Thyroid gland (tissue), 4 donors: ENCODE data around the gene MME. TPM values are rescaled to one million over a fixed set of nuclear protein-coding genes. Genes with fewer than 3 reads are reported as not detected.

ENCODE experiments used
- DNase-seq, 2 donors: peaks; one replicate each; pipeline ENCODE4 v3.0.0-alpha.2; 2019
- H3K27ac ChIP-seq, 3 donors: fragments of 200-600 bp; sonication (generic); 1 replicate in 2 of 3; 2 replicates in 1 of 3; pipeline ENCODE4 v1.5.1; 2016 to 2019; ENCODE audit warnings: mild to moderate bottlenecking in 1 of 3, moderate library complexity in 1 of 3
- H3K27me3 ChIP-seq: fragments of 200-600 bp; sonication (generic); one replicate; pipeline ENCODE4 v1.5.1; 2019
- H3K36me3 ChIP-seq, 2 donors: fragments of 200-600 bp; sonication (generic); one replicate each; pipeline ENCODE4 v1.5.1; 2016 to 2019
- H3K4me1 ChIP-seq, 2 donors: fragments of 200-600 bp; sonication (generic); one replicate each; pipeline ENCODE4 v1.5.1; 2017 to 2019
- H3K4me3 ChIP-seq, 3 donors: fragments of 200-600 bp; sonication (generic); replicated peaks in 1 of 3; 1 replicate in 2 of 3; 2 replicates in 1 of 3; pipeline ENCODE4 v1.5.1; 2016; ENCODE audit warnings: mild to moderate bottlenecking in 1 of 3
- H3K9me3 ChIP-seq: fragments of 200-600 bp; sonication (generic); one replicate; pipeline ENCODE4 v1.5.1; 2017
- CTCF ChIP-seq, 6 experiments: fragments of 200-600 bp in 3 of 6; fragments of 450-650 bp in 3 of 6; sonication (generic) in 3 of 6; IDR thresholded peaks; one replicate each; pipeline ENCODE4 v1.5.1; 2016 to 2019; ENCODE audit warnings: antibody characterized with exemption in 6 of 6, mild to moderate bottlenecking in 2 of 6, inconsistent platforms in 1 of 6, moderate library complexity in 1 of 6
- POLR2A ChIP-seq, 2 donors: fragments of 450-650 bp; IDR thresholded peaks; one replicate each; pipeline ENCODE4 v1.6.1; 2017; ENCODE audit warnings: antibody characterized with exemption in 2 of 2, mild to moderate bottlenecking in 2 of 2, moderate library complexity in 1 of 2
- WGBS, 2 donors: methylation state at CpG; one replicate each; pipeline ENCODE4 v1.1.5; 2017; 5-methylcytosine and 5-hydroxymethylcytosine counted together
- intact Hi-C: fragments of 100-400 bp; cut with DNase I; formaldehyde crosslinking; loops from one replicate; pipeline ENCODE4 v1.15.1; 2023
- total RNA-seq, 4 donors: library from RNA; depleted of rRNA; stranded (reverse); fragments of >200 nt; gene quantifications; one replicate each; pipeline ENCODE4 v1.2.3, GENCODE V29; 2016

Gene MME
- total RNA-seq, 4 donors from 2014 or later, result 3.2 to 9.1 (median 5.9) TPM

GRCh38 chr3:155159301-155159700 is 79.2 kb downstream of the MME start:
- DNase-seq, result no peak
- Histone ChIP-seq H3K27ac (no peak overlapping the region), H3K9me3 (no peaks in the 10 kb centered on the region), H3K27me3 (no peaks in the 10 kb centered on the region), H3K36me3 (no peaks in the 10 kb centered on the region), H3K4me1 (no peaks in the 10 kb centered on the region), H3K4me3 (no peak overlapping the region)
- TF ChIP-seq CTCF (IDR thresholded peaks at IDR 0.05) (no peak), POLR2A (IDR thresholded peaks at IDR 0.05) (no peak)
- 95 to 100% methylated on average over 2 of the region's 2 CpGs for WGBS, 2 donors
- intact Hi-C loops, result no loop called here

GRCh38 chr3:155161640-155162292 is 81.6 kb downstream of the MME start:
- WGBS, 2 donors, result 88 to 90% methylated on average over 4 of the region's 4 CpGs
- no peak for DNase-seq
- intact Hi-C loops, result no loop called here
- H3K27me3 ChIP-seq, result no peaks in the 10 kb centered on the region
- H3K36me3 ChIP-seq, result no peaks in the 10 kb centered on the region
- H3K27ac ChIP-seq, result no peak overlapping the region
- TF ChIP-seq POLR2A (IDR thresholded peaks at IDR 0.05) (no peak), CTCF (IDR thresholded peaks at IDR 0.05) (no peak)
- no peaks in the 10 kb centered on the region for H3K4me1 ChIP-seq
- no peaks in the 10 kb centered on the region for H3K9me3 ChIP-seq
- no peak overlapping the region for H3K4me3 ChIP-seq

GRCh38 chr3:155164306-155164705 is 84.2 kb downstream of the MME start:
- DNase-seq, result no peak
- H3K4me3 ChIP-seq, result no peak overlapping the region
- H3K9me3 ChIP-seq, result no peaks in the 10 kb centered on the region
- H3K36me3 ChIP-seq, result no peaks in the 10 kb centered on the region
- H3K27me3 ChIP-seq, result no peaks in the 10 kb centered on the region
- TF ChIP-seq POLR2A (IDR thresholded peaks at IDR 0.05) (no peak), CTCF (IDR thresholded peaks at IDR 0.05) (no peak)
- intact Hi-C loops, result no loop called here
- H3K27ac ChIP-seq, result no peak overlapping the region
- no peaks in the 10 kb centered on the region for H3K4me1 ChIP-seq

- no peaks in the 10 kb centered on the region for H3K9me3 ChIP-seq
- no peaks in the 10 kb centered on the region for H3K36me3 ChIP-seq
- H3K27me3 ChIP-seq, result no peaks in the 10 kb centered on the region
- TF ChIP-seq CTCF (IDR thresholded peaks at IDR 0.05) (no peak), POLR2A (IDR thresholded peaks at IDR 0.05) (no peak)
- no peak overlapping the region for H3K4me3 ChIP-seq
- H3K27ac ChIP-seq, result no peak overlapping the region
- intact Hi-C loops, result no loop called here
- WGBS, 2 donors, result 91 to 93% methylated on average over 2 of the region's 2 CpGs
- no peaks in the 10 kb centered on the region for H3K4me1 ChIP-seq
- DNase-seq, result no peak
Measured at GRCh38 chr3:155166441-155166840, 86.3 kb downstream of the MME start.

- TF ChIP-seq CTCF (IDR thresholded peaks at IDR 0.05) (no peak), POLR2A (IDR thresholded peaks at IDR 0.05) (no peak)
- 90 to 92% methylated on average over 2 of the region's 2 CpGs for WGBS, 2 donors
Measured at GRCh38 chr3:155169197-155169596, 89.1 kb downstream of the MME start.

More at GRCh38 chr3:155169197-155169596, 89.1 kb downstream of the MME start:
- intact Hi-C loops, result no loop called here
- Histone ChIP-seq H3K4me3 (no peak overlapping the region), H3K36me3 (no peaks in the 10 kb centered on the region), H3K27ac (no peak overlapping the region), H3K27me3 (no peaks in the 10 kb centered on the region), H3K9me3 (no peaks in the 10 kb centered on the region), H3K4me1 (no peaks in the 10 kb centered on the region)
- DNase-seq, result no peak
